ENCODE measurements around the gene MUC13.
A peak's percentile ranks its signal among the peaks of the same experiment; 100 is the strongest.

The MUC13 gene

GRCh38 chr3:124884474-124885101 lies 50.0 kb downstream of the MUC13 start:
- DNase-seq (ENCODE audit: low read depth): no peak
- no peak for TF ChIP-seq CTCF (IDR thresholded peaks at IDR 0.05; ENCODE audit: low read length, missing control alignments)
- no peak overlapping the region for H3K4me3 ChIP-seq (replicated peaks; ENCODE audit: low read depth, low read length)

GRCh38 chr3:124883766-124884473 lies 50.6 kb downstream of the MUC13 start:
- no peak overlapping the region for H3K4me3 ChIP-seq (replicated peaks; ENCODE audit: low read depth, low read length)
- no peak for DNase-seq (ENCODE audit: low read depth)
- TF ChIP-seq CTCF (IDR thresholded peaks at IDR 0.05; ENCODE audit: low read length, missing control alignments): no peak

- no peak for DNase-seq (ENCODE audit: low read depth)
These were observed 51.5 kb downstream of the MUC13 start for GRCh38 chr3:124882816-124883747.

GRCh38 chr3:124881976-124882697 lies 52.4 kb downstream of the MUC13 start:
- no peak for DNase-seq (ENCODE audit: low read depth)
- no peak for TF ChIP-seq CTCF (IDR thresholded peaks at IDR 0.05; ENCODE audit: low read length, missing control alignments)
- no peak overlapping the region for H3K4me3 ChIP-seq (replicated peaks; ENCODE audit: low read depth, low read length)

More at GRCh38 chr3:124882816-124883747, 51.5 kb downstream of the MUC13 start:
- no peak overlapping the region for H3K4me3 ChIP-seq (replicated peaks; ENCODE audit: low read depth, low read length)
- TF ChIP-seq CTCF (IDR thresholded peaks at IDR 0.05; ENCODE audit: low read length, missing control alignments): no peak

- DNase-seq (ENCODE audit: low read depth): no peak
These were observed 55.2 kb downstream of the MUC13 start for GRCh38 chr3:124879337-124879680.

More at GRCh38 chr3:124879337-124879680, 55.2 kb downstream of the MUC13 start:
- H3K4me3 ChIP-seq (replicated peaks; ENCODE audit: low read depth, low read length): peak overlapping the region; percentile 4
- no peak for TF ChIP-seq CTCF (IDR thresholded peaks at IDR 0.05; ENCODE audit: low read length, missing control alignments)
